ENCODE results near the gene CAPN8.

Gene CAPN8

DNA sequence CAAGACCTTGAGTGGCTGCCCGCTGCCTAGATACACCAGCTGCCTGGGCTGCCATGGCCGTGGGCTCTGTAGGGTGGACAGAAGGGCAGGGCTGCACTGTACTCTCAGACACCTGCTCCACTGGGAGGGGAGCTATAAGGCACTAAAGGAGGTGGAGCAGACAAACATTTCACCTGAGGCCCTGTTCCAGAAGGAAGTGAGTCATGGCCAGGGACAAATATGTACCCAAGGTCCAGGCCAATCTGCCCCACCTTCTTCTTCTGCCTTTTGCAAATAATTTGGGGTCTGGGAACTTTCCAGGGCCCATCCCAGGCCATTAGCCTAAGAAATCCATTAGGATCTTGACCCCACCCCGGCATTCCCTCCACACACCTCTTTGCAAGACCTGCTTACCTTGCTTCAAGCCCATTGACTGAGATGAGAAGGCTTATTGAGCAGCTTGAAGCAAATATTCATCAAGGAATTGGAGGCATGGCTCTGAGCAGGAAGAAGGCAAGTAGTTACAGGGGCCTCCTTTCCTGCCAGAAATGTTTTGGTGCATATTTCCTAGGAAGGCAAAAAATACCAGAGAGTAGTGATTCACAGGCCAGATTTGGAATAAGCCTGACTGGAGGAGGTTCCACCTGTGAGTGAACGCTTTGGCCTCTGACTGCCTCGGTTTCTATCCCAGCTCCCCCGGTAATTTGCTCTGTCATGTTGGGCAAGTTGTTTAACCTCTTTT, at the start of gene CAPN8:
Gene CAPN8 (minus strand): TSS at position 110 of the 721 bp plus-strand sequence. CDS start 55 bp downstream, at position 55.
- no peak for DNase-seq

DNA sequence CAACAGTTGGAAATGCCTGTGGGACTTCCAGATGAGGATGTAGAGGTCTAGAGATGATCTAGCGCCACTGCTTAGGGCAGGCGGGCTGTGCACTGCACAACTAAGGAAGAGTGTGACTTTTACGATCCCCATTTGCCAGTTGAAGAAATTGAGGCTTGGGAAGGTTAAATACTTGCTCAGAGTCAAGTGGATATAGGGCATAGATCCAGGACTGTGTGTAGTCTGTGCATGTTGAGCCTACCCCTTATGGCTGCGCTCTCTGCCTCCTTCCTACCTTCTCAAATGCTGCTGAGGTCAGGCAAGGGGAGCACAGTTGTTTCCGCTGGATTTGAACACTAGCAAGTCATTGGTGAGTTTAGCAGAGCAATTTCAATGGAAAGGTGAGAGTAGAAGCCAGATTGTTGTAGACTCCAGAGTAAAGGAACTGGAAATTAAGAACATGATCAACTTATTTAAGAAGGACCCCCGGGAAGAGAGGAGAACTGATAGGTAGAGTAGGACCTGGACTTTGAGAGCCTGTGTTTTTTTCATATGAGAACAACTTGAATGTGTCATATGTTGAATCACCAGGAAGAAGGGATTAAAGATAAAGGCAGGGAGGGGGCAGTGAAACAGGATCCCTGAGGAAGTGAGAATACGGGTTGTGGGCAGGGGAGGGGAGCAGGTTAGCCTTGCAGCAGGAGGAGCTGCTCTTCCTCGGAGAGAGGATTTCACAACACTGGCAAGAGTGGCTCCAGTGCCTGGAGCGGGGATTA, 49.5 kb upstream of the CAPN8 start:
- no peak for DNase-seq

DNA sequence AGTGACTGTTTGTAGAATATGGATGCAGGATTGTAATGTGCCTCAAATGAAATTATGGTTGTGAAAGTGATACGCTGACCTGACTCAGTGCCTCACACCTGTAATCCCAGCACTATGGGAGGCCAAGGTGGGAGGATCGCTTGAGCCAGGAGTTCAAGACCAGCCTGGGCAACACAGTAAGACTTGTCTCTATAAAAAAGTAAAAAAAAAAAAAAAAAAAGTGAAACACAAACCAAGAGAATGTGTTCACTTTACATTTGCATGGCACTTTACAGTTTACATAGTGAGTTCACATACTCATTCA, 48.9 kb upstream of the CAPN8 start:
- DNase-seq = no peak

DNA sequence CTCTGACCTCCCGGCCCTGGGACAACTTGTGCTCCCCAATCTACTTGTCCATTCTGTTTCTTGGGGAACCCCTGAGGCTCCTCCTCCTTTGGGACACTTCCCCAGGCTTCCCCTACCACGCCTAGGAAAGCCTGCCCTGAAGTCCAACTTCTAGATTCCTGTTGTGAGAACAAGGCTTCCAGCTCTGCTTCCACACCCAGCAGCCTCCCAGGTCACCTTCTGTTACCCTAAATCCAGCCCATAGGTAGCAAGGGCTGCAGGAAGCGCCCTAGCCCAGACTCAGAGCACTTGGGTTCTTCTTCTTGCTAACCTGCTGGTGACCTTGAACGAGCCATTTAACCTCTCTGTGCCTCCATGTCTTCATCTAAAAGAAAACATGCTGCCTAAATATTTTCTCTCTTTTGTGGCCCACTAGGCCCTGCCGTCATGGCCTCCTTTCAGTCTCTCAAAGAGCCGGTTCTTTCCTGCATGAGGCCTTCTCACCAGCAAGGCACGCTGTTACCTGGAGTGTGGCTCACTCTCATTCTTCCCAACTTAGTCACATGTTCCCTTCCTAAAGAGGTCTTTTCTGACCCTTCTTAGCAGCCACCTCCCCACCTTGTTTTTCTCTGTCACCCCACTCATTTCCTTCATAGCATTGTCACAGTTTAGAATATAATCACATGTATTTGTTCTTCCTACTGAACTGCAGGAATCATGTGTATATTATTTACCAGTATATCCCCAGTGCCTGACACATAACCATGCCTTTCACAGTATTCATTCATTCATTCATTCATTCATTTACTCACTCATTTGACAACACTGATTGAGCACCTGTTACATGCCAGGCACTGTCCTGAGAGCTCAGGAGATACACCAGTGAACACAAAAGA, 48.3 kb upstream of the CAPN8 start:
- DNase-seq = no peak

DNA sequence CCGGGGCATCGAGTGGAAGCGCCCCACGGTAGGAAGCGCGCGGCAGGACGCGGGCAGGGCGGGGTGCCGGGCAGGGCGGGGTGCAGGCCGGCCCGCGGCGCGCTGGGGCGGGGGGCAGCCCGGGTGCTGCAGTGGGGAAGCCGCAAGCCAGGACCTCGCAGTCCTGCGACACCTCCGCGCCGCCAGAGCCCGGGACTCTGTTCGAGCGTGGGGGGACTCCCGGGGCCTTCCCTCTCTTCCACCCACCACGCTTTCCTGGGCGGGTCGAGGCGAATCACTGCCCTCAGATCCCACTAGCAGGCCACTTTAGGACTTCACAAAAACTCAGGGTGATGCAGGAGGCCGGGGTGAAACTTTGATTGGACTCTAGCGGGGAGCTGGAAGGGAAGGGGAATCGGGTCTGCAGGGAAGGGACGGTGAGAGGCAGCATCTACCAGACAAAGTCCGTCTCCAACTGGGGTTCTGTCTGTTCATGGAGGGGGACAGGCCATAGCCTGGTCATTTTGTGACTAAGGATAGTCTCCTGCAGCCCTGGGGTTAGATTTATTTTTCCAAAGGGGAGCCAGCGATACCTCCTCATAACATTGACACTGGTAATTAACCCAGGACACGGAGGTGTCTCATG, 47.5 kb upstream of the CAPN8 start:
- no peak for DNase-seq

DNA sequence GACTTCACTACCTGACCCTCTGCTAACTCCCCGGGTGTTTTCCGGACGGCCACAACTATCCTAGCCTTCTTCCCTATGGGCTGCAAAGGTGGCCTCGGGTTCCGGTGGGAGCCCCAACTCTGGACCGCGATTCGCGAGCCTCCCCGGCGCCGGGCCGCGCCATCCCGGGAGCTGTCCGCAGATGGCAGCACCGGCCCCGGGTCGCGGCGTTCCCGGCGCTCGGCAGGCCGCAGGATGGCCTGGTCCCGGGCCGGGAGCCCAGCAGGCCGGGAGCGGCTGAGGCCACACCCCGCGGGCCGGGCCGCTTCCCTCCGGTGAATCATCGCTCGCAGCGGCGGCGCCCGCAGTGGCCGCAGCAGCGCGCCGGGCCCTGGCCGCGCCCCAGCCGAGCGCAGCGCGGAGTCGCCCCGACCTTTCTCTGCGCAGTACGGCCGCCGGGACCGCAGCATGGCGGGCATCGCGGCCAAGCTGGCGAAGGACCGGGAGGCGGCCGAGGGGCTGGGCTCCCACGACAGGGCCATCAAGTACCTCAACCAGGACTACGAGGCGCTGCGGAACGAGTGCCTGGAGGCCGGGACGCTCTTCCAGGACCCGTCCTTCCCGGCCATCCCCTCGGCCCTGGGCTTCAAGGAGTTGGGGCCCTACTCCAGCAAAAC, 46.8 kb upstream of the CAPN8 start, which contains the start of gene CAPN2:
Gene CAPN2 (plus strand): TSS at position 346 of the 656 bp plus-strand sequence. CDS start 102 bp downstream, at position 448.
- DNase-seq = no peak

DNA sequence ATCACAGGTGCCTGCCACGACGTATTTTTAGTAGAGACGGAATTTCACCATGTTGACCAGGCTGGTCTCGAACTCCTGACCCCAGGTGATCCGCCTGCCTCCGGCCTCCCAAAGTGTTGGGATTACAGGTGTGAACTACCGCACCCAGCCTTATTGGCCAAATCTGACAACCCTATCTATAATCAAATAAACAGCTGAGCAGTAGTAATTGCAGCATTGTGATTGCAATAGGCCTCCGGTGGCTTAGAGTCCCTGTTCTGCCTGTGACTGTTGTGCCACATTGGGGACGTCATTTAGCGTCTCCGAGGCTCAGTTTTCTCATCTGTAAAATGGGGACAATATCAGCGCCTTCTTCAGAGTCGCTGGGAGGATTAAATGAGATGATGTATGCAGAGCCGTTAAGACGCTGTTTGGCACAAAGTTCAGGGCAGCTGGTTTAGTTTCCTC, 46.3 kb upstream of the CAPN8 start:
- no peak for DNase-seq

DNA sequence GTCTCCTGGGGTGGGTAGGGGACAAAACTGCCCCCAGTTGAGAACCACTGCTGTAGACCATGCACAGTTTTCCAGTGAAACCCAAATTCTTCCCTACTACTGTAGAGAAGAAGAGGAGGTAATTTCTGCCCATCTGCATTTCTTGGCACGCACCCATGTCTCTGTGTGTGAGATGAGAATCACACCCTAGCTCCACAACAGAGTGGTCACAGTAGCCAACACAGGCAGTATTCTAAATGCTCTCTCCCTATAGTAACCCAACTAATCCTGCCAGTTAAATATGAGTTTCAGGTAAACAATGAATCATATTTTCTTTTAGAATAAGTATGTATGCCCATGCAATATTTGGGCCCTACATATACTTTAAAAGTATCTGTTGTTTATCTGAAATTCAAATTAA, 45.7 kb upstream of the CAPN8 start:
- no peak for DNase-seq

DNA sequence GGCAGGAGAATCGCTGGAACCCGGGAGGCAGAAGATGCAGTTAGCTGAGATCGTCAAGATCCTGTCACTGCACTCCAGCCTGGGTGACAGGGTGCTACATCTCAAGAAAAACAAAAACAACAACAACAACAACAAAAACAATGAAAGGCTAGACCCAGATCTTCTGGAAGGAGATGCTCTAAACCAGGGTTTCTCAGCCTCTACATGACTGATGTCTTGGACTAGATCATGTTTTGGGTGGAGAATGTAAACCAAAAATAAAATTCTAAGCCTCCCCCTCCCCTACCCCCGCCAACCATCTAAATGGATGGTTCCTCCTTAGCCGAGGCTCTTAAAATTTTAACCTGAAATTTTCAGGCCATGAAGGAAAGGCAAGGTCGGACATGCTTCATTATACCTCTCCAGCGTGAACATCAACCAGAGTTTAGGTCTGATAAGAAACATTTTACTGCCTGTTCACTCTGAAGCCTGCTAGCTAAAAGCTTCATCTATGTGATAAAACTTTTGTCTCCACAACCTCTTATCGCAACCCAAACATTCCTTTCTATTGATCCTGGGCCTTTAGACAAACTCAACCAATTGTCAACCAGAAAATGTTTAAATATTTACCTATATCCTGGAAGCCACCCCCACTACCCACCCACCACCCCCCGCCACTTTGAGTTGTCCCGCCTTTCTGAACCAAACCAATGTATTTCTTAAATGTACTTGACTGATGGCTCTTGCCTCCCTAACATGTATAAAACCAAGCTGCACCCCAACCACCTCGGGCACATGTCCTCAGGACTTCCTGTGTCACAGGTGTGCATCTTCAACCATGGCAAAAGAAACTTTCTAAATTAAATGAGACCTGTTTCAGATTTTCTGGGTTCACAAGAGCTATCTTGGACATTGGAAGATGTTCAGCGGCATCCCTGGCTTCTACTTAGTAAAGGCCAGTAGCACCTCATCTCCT, 45.0 kb upstream of the CAPN8 start:
- no peak for DNase-seq

DNA sequence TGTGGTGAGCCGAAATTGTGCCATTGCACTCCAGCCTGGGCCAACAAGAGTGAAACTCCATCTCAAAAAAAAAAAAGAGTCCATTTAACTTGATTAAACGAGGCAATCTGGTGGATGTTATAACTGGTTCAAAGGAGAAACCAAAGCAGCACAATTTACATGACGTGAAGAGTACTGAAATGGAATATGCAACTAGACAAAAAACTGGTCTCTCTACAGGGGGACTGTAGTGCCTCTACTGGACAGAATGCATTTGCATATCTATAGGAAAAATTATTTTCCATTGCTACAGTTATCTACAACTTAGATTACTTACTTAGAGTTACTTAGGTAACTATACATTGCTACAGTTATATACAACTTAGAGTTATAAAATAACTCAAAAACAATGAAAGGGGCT, 44.1 kb upstream of the CAPN8 start:
- no peak for DNase-seq

DNA sequence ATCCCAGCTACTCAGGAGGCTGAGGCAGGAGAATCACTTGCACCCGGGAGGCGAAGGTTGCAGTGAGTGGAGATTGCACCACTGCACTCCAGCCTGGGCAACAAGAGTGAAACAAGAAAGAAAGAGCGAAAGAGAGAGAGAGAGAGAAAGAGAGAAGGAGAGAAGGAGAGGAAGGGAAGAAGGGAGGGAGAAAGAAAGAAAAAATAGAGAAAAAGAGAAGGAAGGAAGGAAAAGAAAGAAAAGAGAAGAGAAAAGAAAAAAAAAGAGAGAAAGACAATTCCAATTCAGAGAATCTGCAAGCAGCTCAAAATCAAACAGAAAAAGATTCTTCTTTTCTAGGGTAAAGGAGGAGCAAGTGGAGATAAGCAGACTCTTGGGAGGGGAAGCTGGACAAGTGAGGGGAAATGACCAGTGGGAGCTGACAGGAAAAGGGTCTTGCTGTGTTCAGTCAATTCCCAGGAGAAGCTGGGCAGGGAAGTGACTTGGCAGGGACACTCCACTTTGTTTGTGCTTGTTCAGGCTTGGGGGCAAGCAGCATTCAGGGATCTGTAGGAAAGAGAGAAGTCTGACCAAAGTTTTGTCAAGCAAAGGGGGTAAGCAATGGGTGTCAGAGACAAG, 43.3 kb upstream of the CAPN8 start:
- no peak for DNase-seq

DNA sequence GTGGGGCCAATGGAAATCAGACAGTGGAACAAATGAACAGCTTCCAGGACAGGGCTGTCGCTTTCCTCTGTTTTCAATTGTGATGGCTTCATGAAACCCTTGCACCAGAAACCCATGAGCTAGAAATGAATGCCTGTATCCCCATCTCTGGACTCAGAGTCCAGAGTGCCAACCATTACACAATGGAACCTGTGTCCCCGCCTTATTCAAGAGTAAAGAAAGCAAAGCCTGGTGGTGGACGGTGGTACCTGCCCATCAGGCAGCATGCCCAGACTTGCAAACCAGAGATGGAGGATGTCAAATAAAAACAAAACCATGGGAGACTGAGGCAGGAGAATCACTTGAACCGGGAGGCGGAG, 42.5 kb upstream of the CAPN8 start:
- no peak for DNase-seq

DNA sequence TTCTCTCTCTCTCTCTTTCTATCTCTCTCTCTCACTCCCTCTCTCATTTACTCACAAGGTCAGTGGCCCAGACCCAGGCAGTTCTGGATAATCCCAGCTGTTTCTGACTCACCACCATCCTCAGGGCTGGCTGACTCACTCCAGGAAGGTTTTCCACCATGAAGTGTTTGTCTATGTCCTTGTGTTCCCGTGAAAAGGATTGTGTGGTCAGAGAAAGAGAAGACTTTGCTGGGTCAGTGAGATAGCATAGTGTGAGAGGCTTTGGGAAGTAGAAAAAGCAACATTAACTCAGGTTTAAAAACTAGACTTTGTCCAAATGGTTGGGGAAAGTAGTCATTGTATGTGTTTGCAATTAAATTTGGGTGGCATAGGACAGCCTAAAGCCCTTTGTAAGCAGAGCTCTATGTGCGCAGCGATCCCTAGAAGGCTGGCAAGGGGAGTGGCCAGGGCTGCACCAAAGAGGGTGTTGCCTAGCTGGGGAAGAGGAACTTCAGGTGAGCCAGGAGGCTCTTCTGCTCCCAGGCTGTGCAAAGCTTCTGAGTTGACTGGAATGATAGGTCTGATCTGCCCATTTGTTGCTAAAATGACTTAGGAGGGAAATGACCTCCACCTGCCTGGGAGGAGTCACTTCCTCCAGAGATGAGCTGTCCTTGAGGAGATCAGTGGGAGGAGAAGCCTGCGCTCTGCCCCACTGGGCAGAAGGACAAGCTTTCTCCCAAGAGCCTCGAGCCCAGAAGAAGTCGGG, 41.9 kb upstream of the CAPN8 start:
- DNase-seq = no peak

DNA sequence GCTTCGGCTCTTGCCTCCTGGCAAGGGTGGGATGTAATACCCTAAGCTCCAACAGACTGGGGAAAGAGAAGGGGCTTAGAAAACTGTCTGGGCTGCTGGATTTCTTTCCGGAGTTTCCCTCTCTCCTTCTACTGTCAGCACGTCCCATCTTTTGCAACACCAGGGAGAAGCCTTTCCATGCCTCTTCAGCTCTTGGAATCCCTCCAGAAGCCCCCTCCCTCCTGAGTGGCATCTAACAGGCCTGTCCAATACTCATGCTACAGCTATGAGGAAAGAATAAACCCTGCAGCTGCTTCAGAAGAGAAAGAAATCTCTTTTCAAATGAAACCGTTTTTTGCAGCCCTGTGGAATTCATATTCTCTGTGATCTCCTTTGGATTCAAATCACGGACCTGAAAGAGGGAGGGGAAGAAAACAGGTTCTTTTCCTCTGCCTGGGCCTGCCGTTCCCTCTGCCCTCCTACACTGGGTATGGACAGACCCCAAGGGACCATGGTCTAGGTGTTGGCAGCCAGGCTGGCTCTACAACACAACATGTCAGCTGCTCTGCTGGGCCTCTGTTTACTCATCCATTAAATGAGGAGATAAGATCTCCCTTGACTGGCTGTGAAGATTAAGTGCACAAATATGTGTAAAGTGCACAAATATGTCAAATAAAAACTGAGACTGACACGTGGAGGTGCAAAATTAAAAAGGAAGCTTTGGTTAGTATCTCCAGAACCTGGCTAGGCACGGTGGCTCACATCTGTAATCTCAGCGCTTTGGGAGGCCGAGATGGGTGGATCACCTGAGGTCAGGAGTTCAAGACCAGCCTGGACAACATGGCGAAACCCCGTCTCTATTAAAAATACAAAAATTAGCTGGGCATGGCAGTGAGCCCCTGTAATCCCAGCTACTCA, 40.8 kb upstream of the CAPN8 start:
- no peak for DNase-seq

DNA sequence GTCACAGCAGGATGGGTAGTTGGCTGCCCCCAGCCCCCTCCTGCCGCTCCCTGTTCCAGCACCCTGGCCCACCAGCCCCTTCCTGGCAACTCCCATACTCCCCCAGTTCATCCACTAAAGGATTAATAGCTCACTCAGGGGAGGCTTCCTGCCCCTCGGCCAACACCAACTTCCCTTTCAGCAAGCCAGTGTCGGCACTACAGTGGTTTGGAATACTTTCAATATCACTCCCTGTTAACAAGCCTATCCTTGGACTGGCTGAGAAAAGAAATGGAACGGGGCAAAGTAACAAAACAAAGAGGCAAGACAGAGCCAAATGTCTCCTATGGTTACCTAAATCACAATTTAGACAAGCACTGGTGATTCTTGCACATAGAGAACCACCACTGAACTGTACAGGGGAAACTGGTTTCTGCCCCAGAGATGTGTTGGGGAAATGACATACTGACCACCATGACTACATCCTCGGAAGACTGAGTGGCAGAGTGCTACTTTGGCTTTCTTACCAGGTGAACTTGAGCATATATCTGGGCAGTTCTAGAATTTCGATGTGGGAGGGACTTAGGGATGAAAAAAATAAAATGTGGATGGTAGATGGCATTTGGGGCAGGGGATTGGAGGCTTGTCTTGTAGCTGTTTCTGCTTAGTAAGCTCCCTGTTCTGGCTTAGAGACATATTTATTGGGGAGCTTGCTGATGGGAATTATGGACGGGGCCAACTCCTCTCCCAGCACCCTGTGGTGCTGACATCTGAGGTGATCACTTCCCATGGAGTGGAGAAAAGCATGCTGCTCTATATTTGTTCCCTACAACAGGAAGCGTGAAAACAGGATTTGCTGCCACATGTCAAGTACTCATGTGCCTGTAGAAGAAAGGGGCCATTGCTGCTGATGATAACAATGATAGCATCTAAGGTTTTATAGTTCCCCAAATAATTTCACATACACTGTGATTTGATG, 39.7 kb upstream of the CAPN8 start:
- no peak for DNase-seq

DNA sequence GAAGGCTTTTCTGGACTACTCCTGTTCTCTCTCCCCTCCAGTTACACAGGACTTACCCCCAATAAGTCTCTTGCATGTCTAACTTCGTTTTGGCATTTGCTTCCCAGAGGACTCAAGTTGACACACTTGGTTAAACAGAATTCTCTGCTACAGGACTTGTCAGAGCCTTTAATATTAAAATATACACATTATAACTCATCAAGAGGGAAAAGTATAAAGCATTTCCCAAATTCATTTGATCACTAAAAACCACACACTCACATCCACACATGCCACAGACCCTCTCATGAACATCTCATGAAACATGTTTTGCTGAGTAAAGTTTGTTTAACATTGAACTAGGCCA, 38.1 kb upstream of the CAPN8 start:
- no peak for DNase-seq

DNA sequence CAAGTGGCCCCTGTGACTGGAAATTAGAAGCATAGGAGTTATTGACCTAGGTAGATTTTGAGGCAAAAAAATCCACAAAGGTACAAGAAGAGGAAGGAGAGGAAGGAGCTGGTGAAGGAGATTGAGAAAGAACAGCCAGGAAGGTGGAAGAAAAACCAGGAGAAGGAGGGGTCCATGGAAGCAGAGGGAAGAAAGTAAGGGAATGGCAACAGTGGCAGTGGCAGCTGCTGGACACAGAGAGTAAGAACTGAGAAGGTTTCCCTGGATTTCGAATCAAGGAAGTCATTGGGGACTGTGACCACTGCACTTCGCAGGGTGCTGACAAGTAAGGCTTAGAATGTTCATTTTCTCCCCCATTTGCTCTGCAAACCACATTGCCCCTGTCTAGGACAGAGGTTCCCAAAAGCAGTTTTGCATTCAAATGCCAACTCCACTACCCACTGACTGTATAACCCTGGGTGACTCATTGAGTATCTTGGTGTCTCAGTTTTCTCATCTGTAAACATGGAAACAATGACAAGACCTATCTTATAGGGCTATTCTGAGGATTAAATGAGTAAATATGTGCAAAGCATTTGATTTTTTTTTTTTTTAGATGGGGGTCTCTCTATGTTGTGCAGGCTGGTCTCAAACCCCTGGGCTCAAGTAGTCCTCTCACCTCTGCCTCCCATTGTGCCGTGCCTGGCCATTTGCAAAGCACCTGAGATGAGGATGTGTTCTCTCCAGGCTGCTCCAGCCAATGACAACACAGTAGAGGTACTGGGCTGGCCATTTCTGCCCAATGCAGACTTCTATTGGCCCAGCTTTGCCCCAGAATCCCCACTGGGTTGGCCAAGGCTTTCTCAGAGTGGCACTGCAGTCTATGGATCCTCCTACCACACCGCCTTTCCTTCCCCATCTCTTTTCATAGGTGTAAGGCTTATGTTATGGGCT, 37.5 kb upstream of the CAPN8 start:
- DNase-seq = no peak

Measured in NCI-H2081 treated with DMSO at 0.1 percent for 48 hours (cell line).